H1 (cell line): ENCODE measurements around the gene FRMD4A. TPM values are rescaled to one million over a fixed set of nuclear protein-coding genes. Genes with fewer than 3 reads are reported as not detected.

Experiments
- CTCF ChIA-PET: fragments of 300-600 bp; sonication (Branson Sonifier 250); formaldehyde crosslinking; loops from one replicate; lab custom pipeline; 2021; ENCODE audit not compliant: partially characterized antibody; lab: Charles Lee
- POLR2A ChIA-PET: fragments of 300-600 bp; sonication (Branson Sonifier 250); formaldehyde crosslinking; loops from one replicate; lab custom pipeline; 2021; ENCODE audit warnings: inconsistent platforms; ENCODE audit not compliant: partially characterized antibody; lab: Charles Lee
- DNase-seq, 2 experiments: peaks; one replicate each; pipeline versions ENCODE4 v3.0.0 to v3.0.0-alpha.2; 2010 to 2022; ENCODE audit warnings: low spot score in 2 of 2, low read depth in 1 of 2, mixed read lengths in 1 of 2
- FAIRE-seq: peaks from 2 replicates; lab custom pipeline; 2011; peaks lifted over from hg19 to GRCh38; lab: Jason Lieb, UNC
- H2AFZ ChIP-seq: 2 replicates; pipeline ENCODE4 v1.8.1; 2012; ENCODE audit warnings: low read length, inconsistent platforms
- H2AK5ac ChIP-seq: 2 replicates; pipeline ENCODE4 v1.6.1; 2013; ENCODE audit warnings: low read depth, low read length
- H2BK120ac ChIP-seq: replicated peaks from 2 replicates; pipeline ENCODE3; 2013; ENCODE audit warnings: low read depth, low read length, inconsistent platforms
- H2BK12ac ChIP-seq: 2 replicates; pipeline ENCODE4 v1.6.1; 2013; ENCODE audit warnings: low read depth, low read length
- H2BK15ac ChIP-seq: 2 replicates; pipeline ENCODE4 v1.6.1; 2013; ENCODE audit warnings: low read length
- H2BK20ac ChIP-seq: 2 replicates; pipeline ENCODE4 v1.6.1; 2013; ENCODE audit warnings: low read length
- H2BK5ac ChIP-seq: 2 replicates; pipeline ENCODE4 v1.6.1; 2013; ENCODE audit warnings: low read depth, low read length
- H3K14ac ChIP-seq: 2 replicates; pipeline ENCODE4 v1.6.1; 2013; ENCODE audit warnings: inconsistent platforms; ENCODE audit not compliant: insufficient read length
- H3K18ac ChIP-seq: 2 replicates; pipeline ENCODE4 v1.6.1; 2013; ENCODE audit warnings: low read length; ENCODE audit errors: extremely low read depth
- H3K23ac ChIP-seq: 2 replicates; pipeline ENCODE4 v1.6.1; 2013; ENCODE audit warnings: inconsistent platforms; ENCODE audit not compliant: insufficient read length
- H3K23me2 ChIP-seq: 2 replicates; pipeline ENCODE4 v1.6.1; 2013; ENCODE audit warnings: low read depth, low read length
- H3K27ac ChIP-seq: 2 replicates; pipeline ENCODE4 v1.6.1; 2011; ENCODE audit warnings: low read depth, low read length, inconsistent platforms
- H3K27me3 ChIP-seq, 4 experiments: replicated peaks in 1 of 4; 1 replicate in 1 of 4; 2 replicates in 3 of 4; pipeline versions ENCODE4 v1.6.1 to v1.8.1; 2011 to 2013; ENCODE audit warnings: low read length in 3 of 4, mild to moderate bottlenecking in 3 of 4, inconsistent platforms in 2 of 4, mixed read lengths in 2 of 4, moderate library complexity in 1 of 4; ENCODE audit not compliant: control insufficient read depth in 3 of 4, insufficient read depth in 3 of 4; ENCODE audit errors: extremely low read depth in 1 of 4
- H3K36me3 ChIP-seq, 4 experiments: 2 replicates each; pipeline versions ENCODE4 v1.6.1 to v1.8.1; 2011 to 2013; ENCODE audit warnings: mild to moderate bottlenecking in 4 of 4, low read length in 3 of 4, moderate library complexity in 2 of 4, control low read depth in 1 of 4, inconsistent platforms in 1 of 4; ENCODE audit not compliant: insufficient read depth in 4 of 4, control insufficient read depth in 2 of 4
- H3K4ac ChIP-seq: replicated peaks from 2 replicates; pipeline ENCODE3; 2013; ENCODE audit warnings: low read length, low read depth, mixed read lengths, inconsistent platforms; ENCODE audit not compliant: insufficient read length
- H3K4me1 ChIP-seq, 4 experiments: replicated peaks in 1 of 4; 1 replicate in 1 of 4; 2 replicates in 3 of 4; pipeline versions ENCODE4 v1.6.1 to v1.8.1; 2011 to 2013; ENCODE audit warnings: low read length in 3 of 4, inconsistent platforms in 2 of 4, mixed read lengths in 1 of 4; ENCODE audit not compliant: insufficient read depth in 4 of 4, control insufficient read depth in 3 of 4
- H3K4me2 ChIP-seq, 2 experiments: 2 replicates each; pipeline versions ENCODE4 v1.6.1 to v1.8.1; 2011 to 2013; ENCODE audit warnings: low read depth in 2 of 2, low read length in 2 of 2, control low read depth in 1 of 2, inconsistent platforms in 1 of 2, mild to moderate bottlenecking in 1 of 2; ENCODE audit not compliant: insufficient read depth in 1 of 2
- H3K4me3 ChIP-seq, 4 experiments: fragments of 200-600, 300-600 bp in 1 of 4; sonication (generic), shearing (Covaris generic), sonication (Bioruptor Twin) in 1 of 4; 2 replicates each; pipeline versions ENCODE4 v1.5.1 to v1.8.1; 2011 to 2016; ENCODE audit warnings: low read length in 4 of 4, low read depth in 3 of 4, control low read depth in 2 of 4, inconsistent platforms in 2 of 4, mild to moderate bottlenecking in 2 of 4, mixed read lengths in 1 of 4, moderate library complexity in 1 of 4; ENCODE audit not compliant: insufficient read depth in 2 of 4; ENCODE audit errors: extremely low read depth in 1 of 4
- H3K56ac ChIP-seq: replicated peaks from 2 replicates; pipeline ENCODE3; 2013; ENCODE audit warnings: low read depth, mild to moderate bottlenecking, mixed read lengths, low read length, inconsistent platforms; ENCODE audit not compliant: insufficient read length
- H3K79me1 ChIP-seq: 2 replicates; pipeline ENCODE4 v1.6.1; 2013; ENCODE audit warnings: low read depth, low read length, control low read depth
- H3K79me2 ChIP-seq, 2 experiments: 2 replicates each; pipeline versions ENCODE4 v1.6.1 to v1.8.1; 2012 to 2013; ENCODE audit warnings: low read length in 2 of 2, mild to moderate bottlenecking in 2 of 2, inconsistent platforms in 1 of 2; ENCODE audit not compliant: insufficient read depth in 2 of 2, control insufficient read depth in 1 of 2
- H3K9ac ChIP-seq, 4 experiments: replicated peaks in 1 of 4; 1 replicate in 1 of 4; 2 replicates in 3 of 4; pipeline versions ENCODE4 v1.6.1 to v1.8.1; 2011 to 2013; ENCODE audit warnings: low read depth in 3 of 4, low read length in 3 of 4, control low read depth in 2 of 4, mild to moderate bottlenecking in 2 of 4, moderate library complexity in 2 of 4, inconsistent platforms in 1 of 4; ENCODE audit errors: extremely low read depth in 1 of 4
- H3K9me3 ChIP-seq, 2 experiments: 2 replicates each; pipeline versions ENCODE4 v1.6.1 to v1.8.1; 2012 to 2013; ENCODE audit warnings: mild to moderate bottlenecking in 2 of 2, moderate library complexity in 2 of 2, control low read depth in 1 of 2, inconsistent platforms in 1 of 2, low read depth in 1 of 2, low read length in 1 of 2, mixed read lengths in 1 of 2; ENCODE audit not compliant: insufficient read depth in 2 of 2
- H4K20me1 ChIP-seq, 2 experiments: replicated peaks in 1 of 2; 2 replicates each; pipeline versions ENCODE3 to v1.8.1; 2011 to 2013; ENCODE audit warnings: inconsistent platforms in 2 of 2, low read length in 2 of 2, mild to moderate bottlenecking in 1 of 2; ENCODE audit not compliant: insufficient read depth in 2 of 2, control insufficient read depth in 1 of 2
- H4K5ac ChIP-seq: 2 replicates; pipeline ENCODE4 v1.6.1; 2013; ENCODE audit warnings: low read length, low read depth, mixed read lengths, inconsistent platforms; ENCODE audit not compliant: insufficient read length
- H4K8ac ChIP-seq: 2 replicates; pipeline ENCODE4 v1.8.0; 2013; ENCODE audit warnings: mild to moderate bottlenecking, moderate library complexity, low read length, inconsistent platforms; ENCODE audit not compliant: insufficient read depth; ENCODE audit errors: extremely low read depth
- H4K91ac ChIP-seq: replicated peaks from 2 replicates; pipeline ENCODE3; 2013; ENCODE audit warnings: low read length, mixed read lengths, inconsistent platforms; ENCODE audit not compliant: insufficient read length
- CTCF ChIP-seq, 3 experiments: IDR thresholded peaks; 1 replicate in 2 of 3; 2 replicates in 1 of 3; pipeline versions ENCODE4 v1.5.1 to v1.6.1; 2011; ENCODE audit warnings: low read length in 3 of 3, mild to moderate bottlenecking in 3 of 3, inconsistent platforms in 2 of 3, low read depth in 1 of 3, moderate library complexity in 1 of 3; ENCODE audit not compliant: insufficient read depth in 1 of 3; ENCODE audit errors: control extremely low read depth in 1 of 3
- RAD21 ChIP-seq, 2 experiments: IDR thresholded peaks in 1 of 2; conservative IDR thresholded peaks in 1 of 2; 2 replicates each; pipeline ENCODE4 v1.6.1; 2011; ENCODE audit warnings: low read depth in 2 of 2, low read length in 2 of 2, improper control_type of control experiment in 1 of 2, inconsistent platforms in 1 of 2, mild to moderate bottlenecking in 1 of 2, moderate library complexity in 1 of 2
- RNF2 ChIP-seq: fragments of 200-900, 300-1000 bp; sonication (generic); IDR thresholded peaks from 2 replicates; pipeline ENCODE4 v1.7.1; 2016; ENCODE audit warnings: borderline replicate concordance, low read depth, mild to moderate bottlenecking, antibody characterized with exemption, low read length; ENCODE audit not compliant: poor library complexity, severe bottlenecking; ENCODE audit errors: missing control alignments
- WGBS, 2 experiments: shearing (Covaris generic) in 1 of 2; methylation state at CpG; one replicate each; pipeline versions ENCODE4 v1.1.6 to v1.1.7; 2013 to 2015; ENCODE audit warnings: low lambda C conversion rate in 2 of 2, mixed read lengths in 2 of 2, inconsistent platforms in 1 of 2, low coverage in 1 of 2, missing lambda C conversion rate in 1 of 2; ENCODE audit not compliant: insufficient replicate concordance in 2 of 2, insufficient coverage in 1 of 2, insufficient read length in 1 of 2; ENCODE audit errors: extremely low coverage in 1 of 2, missing lambda C conversion rate in 1 of 2; 5-methylcytosine and 5-hydroxymethylcytosine counted together
- polyA plus RNA-seq, 7 experiments: library from polyadenylated mRNA; depleted of rRNA in 3 of 7; stranded (reverse) in 5 of 7; unstranded in 2 of 7; fragments of >200 nt in 5 of 7; fragments of 200-250 nt in 2 of 7; gene quantifications; 1 replicate in 5 of 7; 2 replicates in 1 of 7; 4 replicates in 1 of 7; pipeline versions ENCODE4 v1.2.1 to v1.2.3, GENCODE V29; 2011 to 2013; ENCODE audit warnings: missing spikeins in 2 of 7, mixed read lengths in 2 of 7
- total RNA-seq: library from RNA; stranded (reverse); fragmentation: NEBNext Ultra II Directional; extraction: Animal tissue kit (Norgen Biotek cat#: 25700); gene quantifications from 2 replicates; pipeline ENCODE4 v1.2.1, GENCODE V29; 2021

FRMD4A gene
- total and polyA plus RNA-seq, 2 of the 8 experiments (the other 6 are each of a cell fraction or from before 2014, with no cell fraction given), result 38.6 to 39.6 TPM

GRCh38 chr10:13956826-13957225, 373.9 kb downstream of the FRMD4A start:
- 73% methylated on average over 8 of the region's 8 CpGs; no CpG with 5 or more reads in 1 of the 2 experiments for WGBS, 2 experiments
- no peaks in the 10 kb centered on the region for H3K9me3 ChIP-seq
- H2AFZ ChIP-seq, result 0 out of 2 replicates have a peak overlapping the region, but pooled peaks have one; percentile 42
- H3K18ac ChIP-seq, result no peak overlapping the region
- H2BK5ac ChIP-seq, result no peak overlapping the region
- no peak overlapping the region for H3K9ac ChIP-seq
- no peak overlapping the region for H4K5ac ChIP-seq
- H3K23me2 ChIP-seq, result 0 out of 2 replicates have a peak, but pooled peaks cover 3% of the 10 kb centered on the region
- H4K20me1 ChIP-seq, result no peaks in the 10 kb centered on the region
- no peak for DNase-seq
- FAIRE-seq, result peak; percentile 73
- H3K27me3 ChIP-seq, result no peaks in the 10 kb centered on the region
- peak overlapping the region; percentile 39; the same call in 1 of the 2 replicates for H2BK12ac ChIP-seq
- H3K79me1 ChIP-seq, result no peaks in the 10 kb centered on the region
- H3K79me2 ChIP-seq, result no peaks in the 10 kb centered on the region
- H2BK15ac ChIP-seq, result no peak overlapping the region
- no peak overlapping the region for H3K4me2 ChIP-seq
- H3K27ac ChIP-seq, result no peak overlapping the region
- H3K4ac ChIP-seq, result no peak overlapping the region
- no peak overlapping the region for H2BK120ac ChIP-seq
- H3K4me1 ChIP-seq, result peaks cover 0 to 8% (median 4%) of the 10 kb centered on the region in 4 experiments; a peak in 4 of 7 replicates
- no peak overlapping the region for H3K23ac ChIP-seq
- POLR2A ChIA-PET, result no interaction called here
- TF ChIP-seq RNF2 (no peak), CTCF (IDR thresholded peaks at IDR 0.05; ENCODE audit: control extremely low read depth in 1 of 3, insufficient read depth in 1 of 3, low read depth in 1 of 3, low read length in 3 of 3) (peak in 2 of 3 experiments; percentile 34 to 39; a peak in 2 of 4 replicates), RAD21 (IDR thresholded peaks at IDR 0.05 in 1 of 2, conservative IDR thresholded peaks at IDR 0.05 in 1 of 2; ENCODE audit: low read depth in 2 of 2, low read length in 2 of 2) (peak; percentile 43 to 58)
- TF ChIP-seq, all 59 proteins: peak for 2
- CTCF ChIA-PET, result interaction anchor here (1.0 to 1.4 kb wide), 2 partner anchors 87 to 135 kb away, joined by 3 read pairs; no protein-coding TSS in a partner anchor
- H3K36me3 ChIP-seq, result no peaks in the 10 kb centered on the region
- no peak overlapping the region for H3K14ac ChIP-seq
- H2BK20ac ChIP-seq, result peak overlapping the region; percentile 56; the same call in 1 of the 2 replicates
- no peak overlapping the region; the same call in 1 of the 2 replicates for H2AK5ac ChIP-seq
- H3K56ac ChIP-seq, result no peak overlapping the region
- no peak overlapping the region for H4K91ac ChIP-seq
- no peak overlapping the region for H4K8ac ChIP-seq
- H3K4me3 ChIP-seq, result no peak overlapping the region
